Muscle of leg (tissue), 11 donors: ENCODE measurements around the gene UMPS. TPM values are rescaled to one million over a fixed set of nuclear protein-coding genes. Genes with fewer than 3 reads are reported as not detected.

Source experiments
- DNase-seq: peaks from one replicate; pipeline ENCODE4 v3.0.0; 2013
- H3K27ac ChIP-seq: one replicate; pipeline ENCODE4 v1.5.1; 2013; ENCODE audit warnings: mild to moderate bottlenecking, low read length, control low read depth
- H3K27me3 ChIP-seq: one replicate; pipeline ENCODE4 v1.6.1; 2013; ENCODE audit warnings: low read length; ENCODE audit not compliant: control insufficient read depth, insufficient read depth
- H3K36me3 ChIP-seq: one replicate; pipeline ENCODE4 v1.6.1; 2013; ENCODE audit warnings: low read length; ENCODE audit not compliant: control insufficient read depth, insufficient read depth
- H3K4me1 ChIP-seq: one replicate; pipeline ENCODE4 v1.6.1; 2013; ENCODE audit warnings: low read length; ENCODE audit not compliant: control insufficient read depth, insufficient read depth
- H3K4me3 ChIP-seq: one replicate; pipeline ENCODE4 v1.5.1; 2013; ENCODE audit warnings: low read length, control low read depth
- H3K9me3 ChIP-seq: replicated peaks from 2 replicates; pipeline ENCODE4 v1.6.1; 2013; ENCODE audit warnings: low read depth, low read length; ENCODE audit not compliant: control insufficient read depth
- WGBS: methylation state at CpG from one replicate; pipeline ENCODE4 v1.1.5; 2013; ENCODE audit warnings: missing lambda C conversion rate; ENCODE audit not compliant: insufficient coverage; 5-methylcytosine and 5-hydroxymethylcytosine counted together
- polyA plus RNA-seq, 8 donors: library from polyadenylated mRNA; unstranded; fragments of 120-200 nt; gene quantifications; one replicate each; pipeline versions ENCODE4 v1.2.1 to v1.2.3, GENCODE V29; 2013; ENCODE audit warnings: inconsistent platforms in 1 of 8, low replicate concordance in 1 of 8; ENCODE audit not compliant: insufficient read length in 8 of 8, insufficient read depth in 1 of 8
- total RNA-seq: library from RNA; stranded (reverse); fragments of 120-200 nt; gene quantifications from one replicate; pipeline ENCODE4 v1.2.4, GENCODE V29; 2013

Gene UMPS
- total and polyA plus RNA-seq, 9 donors: 17.2 to 27.3 (median 19.9) TPM

DNA sequence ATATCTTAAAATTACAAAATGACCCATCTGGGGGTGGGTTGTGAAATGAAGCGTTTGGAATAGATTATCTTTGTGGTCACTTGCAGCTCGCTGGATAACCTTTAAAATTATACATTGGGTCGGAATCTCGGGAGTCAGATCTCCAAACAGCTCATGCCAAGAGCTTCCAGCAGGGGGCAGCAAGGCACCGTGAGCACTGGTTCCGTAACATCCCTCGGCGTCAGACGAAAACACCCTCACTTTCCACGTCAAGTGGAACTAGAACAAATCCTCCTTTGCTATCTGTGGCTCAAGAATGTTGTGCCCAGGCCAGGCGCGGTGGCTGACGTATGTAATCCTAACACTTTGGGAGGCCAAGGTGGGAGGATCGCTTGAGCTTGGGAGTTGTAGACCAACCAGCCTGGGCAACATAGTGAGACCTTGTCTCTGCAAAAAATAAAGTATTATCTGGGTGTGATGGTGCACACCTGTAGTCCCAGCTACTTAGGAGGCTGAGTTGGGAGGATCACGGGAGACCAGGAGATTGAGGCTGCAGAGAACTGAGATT, 31.1 kb downstream of the UMPS start:
- Histone ChIP-seq H3K9me3 (no peaks in the 10 kb centered on the region), H3K27ac (no peak overlapping the region), H3K36me3 (peaks cover 15% of the 10 kb centered on the region), H3K4me1 (peaks cover 28% of the 10 kb centered on the region), H3K27me3 (peaks cover 4% of the 10 kb centered on the region), H3K4me3 (no peak overlapping the region)
- DNase-seq: peak; percentile 88
- WGBS: 26% methylated on average over 8 of the region's 15 CpGs

DNA sequence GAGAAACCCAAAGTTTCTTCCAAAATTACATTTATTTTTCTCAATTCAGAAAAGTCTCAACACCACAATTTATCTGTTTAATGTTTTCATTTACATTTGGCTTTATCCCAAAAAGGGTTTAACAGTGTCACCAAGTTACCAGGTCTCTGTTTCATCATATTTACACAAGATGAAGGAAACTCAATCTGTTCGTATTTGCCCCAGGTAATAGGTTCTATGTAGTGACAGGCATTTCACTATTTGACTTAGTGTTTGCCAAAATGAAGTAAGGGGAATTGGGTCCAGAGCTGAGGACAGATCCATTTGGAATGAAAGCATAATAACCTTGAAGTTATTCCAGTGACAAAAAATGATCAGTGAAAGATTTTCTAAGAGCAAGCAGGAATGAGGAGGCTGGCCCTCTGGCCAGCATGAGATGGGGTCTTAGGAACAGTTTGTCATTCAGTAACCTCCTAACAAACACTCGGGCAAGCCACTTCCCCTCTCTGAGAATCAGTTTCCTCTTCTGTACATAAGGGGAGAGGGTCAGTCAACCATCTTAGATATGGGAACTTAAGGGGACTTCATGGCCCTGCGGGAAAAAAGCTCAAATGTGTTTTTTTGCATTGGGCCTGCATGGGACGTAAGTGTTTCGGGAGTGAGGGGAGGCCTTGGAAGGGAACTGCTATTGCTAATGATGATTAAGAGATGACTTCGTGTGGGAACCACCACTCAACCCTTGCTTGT, 31.8 kb downstream of the UMPS start:
- Histone ChIP-seq H3K36me3 (peaks cover 15% of the 10 kb centered on the region), H3K27me3 (peaks cover 4% of the 10 kb centered on the region), H3K4me1 (peaks cover 35% of the 10 kb centered on the region), H3K9me3 (no peaks in the 10 kb centered on the region), H3K27ac (no peak overlapping the region), H3K4me3 (no peak overlapping the region)
- WGBS: no CpG with 5 or more reads among the region's 6 CpGs
- no peak for DNase-seq

DNA sequence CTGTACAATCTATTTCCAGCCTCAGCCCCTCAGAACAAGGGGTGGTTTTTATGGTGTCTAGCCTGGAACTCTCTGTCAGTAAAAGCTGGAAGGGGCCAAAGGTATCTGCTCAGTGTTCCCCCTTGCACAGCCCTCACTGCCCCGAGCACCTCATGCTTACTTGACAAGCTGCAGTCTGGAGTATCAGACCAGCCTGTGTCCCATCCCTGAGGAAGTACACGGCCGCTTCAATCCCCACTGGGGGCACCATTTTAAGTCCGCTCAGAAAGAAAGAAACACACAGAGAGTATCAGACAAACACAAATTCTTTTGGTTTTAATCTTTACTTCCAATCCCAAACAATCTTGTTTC, 32.4 kb downstream of the UMPS start:
- 68% methylated on average over 2 of the region's 4 CpGs for WGBS
- Histone ChIP-seq H3K36me3 (peaks cover 15% of the 10 kb centered on the region), H3K4me3 (no peak overlapping the region), H3K27ac (no peak overlapping the region), H3K9me3 (no peaks in the 10 kb centered on the region), H3K4me1 (peaks cover 41% of the 10 kb centered on the region), H3K27me3 (peaks cover 4% of the 10 kb centered on the region)
- DNase-seq: no peak

DNA sequence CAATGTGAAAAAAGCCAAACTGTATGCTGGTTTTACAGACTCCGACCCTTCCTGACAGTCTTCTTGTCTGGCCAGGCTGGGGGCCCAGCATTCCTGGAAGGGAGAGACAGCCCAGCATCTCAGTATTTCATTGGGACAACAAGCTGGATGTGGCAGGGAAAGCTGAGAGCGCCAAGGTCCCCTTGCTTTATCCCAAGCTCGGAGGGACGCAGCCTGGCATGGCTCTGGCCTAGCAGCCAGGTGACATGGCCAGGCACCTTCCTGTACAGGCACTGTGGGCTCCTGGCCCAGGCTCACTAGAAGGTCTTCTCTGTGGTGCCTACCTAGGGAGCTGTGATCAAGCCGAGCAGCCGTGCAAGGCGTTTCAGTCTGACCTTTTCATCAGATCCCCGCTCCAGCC, 33.0 kb downstream of the UMPS start:
- WGBS: 94% methylated on average over 8 of the region's 8 CpGs
- DNase-seq: no peak
- peaks cover 15% of the 10 kb centered on the region for H3K36me3 ChIP-seq
- peaks cover 4% of the 10 kb centered on the region for H3K27me3 ChIP-seq
- H3K9me3 ChIP-seq: no peaks in the 10 kb centered on the region
- H3K4me3 ChIP-seq: no peak overlapping the region
- no peak overlapping the region for H3K27ac ChIP-seq
- H3K4me1 ChIP-seq: peaks cover 41% of the 10 kb centered on the region

DNA sequence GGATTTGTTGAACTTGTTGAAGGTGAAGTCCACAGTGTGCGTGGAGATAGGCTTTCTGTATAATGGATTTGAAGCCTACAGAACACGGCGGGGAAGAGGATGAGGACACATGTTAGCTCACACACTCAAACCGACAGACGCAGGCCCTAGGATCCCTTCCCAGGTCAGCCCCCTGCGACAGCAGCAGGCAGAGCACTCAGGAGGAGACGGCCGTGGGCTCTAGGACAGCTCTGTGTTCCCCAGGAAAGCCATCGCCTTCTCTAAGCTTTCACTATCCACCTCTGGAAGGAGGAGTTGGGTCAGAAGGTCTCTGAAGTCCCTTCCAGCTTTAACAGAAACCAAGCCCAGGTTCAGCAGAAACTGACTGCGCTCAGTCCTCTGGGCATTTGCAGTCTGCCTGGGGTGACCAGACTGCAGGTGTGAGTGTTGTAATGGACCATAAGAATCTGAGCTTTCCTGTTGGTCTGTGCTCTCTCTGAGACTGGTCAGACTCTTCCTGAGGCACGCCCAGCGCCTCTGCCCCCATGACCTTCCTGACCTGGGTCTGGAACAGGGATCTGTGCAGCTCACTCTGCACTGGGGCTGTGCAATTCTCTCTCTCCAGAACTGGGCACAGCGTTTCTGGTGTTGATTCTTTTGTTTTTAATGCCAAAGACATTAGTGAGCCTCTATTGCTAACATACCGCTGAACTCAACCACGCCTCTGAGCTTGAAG, 33.5 kb downstream of the UMPS start:
- DNase-seq: no peak
- WGBS: 73% methylated on average over 8 of the region's 15 CpGs
- H3K9me3 ChIP-seq: no peaks in the 10 kb centered on the region
- no peak overlapping the region for H3K27ac ChIP-seq
- H3K27me3 ChIP-seq: peaks cover 4% of the 10 kb centered on the region
- peaks cover 15% of the 10 kb centered on the region for H3K36me3 ChIP-seq
- peaks cover 41% of the 10 kb centered on the region for H3K4me1 ChIP-seq
- H3K4me3 ChIP-seq: no peak overlapping the region

DNA sequence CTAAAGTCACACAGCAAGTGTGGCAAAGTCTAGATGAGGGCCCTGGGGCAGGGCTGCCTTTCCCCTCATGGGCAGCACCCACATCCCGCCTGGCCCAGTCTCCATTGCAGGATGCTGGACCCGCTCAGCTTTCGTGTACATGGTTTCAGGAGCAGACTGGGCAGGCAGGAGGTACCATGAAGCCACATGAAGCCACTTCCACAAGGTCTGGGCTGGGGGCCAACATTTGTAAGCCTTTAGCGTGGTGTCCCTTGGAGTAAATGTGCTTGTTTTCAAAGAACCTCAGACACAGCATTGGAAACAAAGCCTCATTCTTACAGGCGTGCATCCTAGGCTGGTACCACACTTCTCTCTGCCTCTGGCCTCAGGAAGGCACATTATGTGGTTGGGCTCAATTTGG, 34.5 kb downstream of the UMPS start:
- Histone ChIP-seq H3K4me1 (peaks cover 43% of the 10 kb centered on the region), H3K27ac (no peak overlapping the region), H3K36me3 (peaks cover 15% of the 10 kb centered on the region), H3K27me3 (peaks cover 4% of the 10 kb centered on the region), H3K4me3 (no peak overlapping the region), H3K9me3 (no peaks in the 10 kb centered on the region)
- DNase-seq: no peak
- WGBS: 68% methylated on average over 4 of the region's 5 CpGs

DNA sequence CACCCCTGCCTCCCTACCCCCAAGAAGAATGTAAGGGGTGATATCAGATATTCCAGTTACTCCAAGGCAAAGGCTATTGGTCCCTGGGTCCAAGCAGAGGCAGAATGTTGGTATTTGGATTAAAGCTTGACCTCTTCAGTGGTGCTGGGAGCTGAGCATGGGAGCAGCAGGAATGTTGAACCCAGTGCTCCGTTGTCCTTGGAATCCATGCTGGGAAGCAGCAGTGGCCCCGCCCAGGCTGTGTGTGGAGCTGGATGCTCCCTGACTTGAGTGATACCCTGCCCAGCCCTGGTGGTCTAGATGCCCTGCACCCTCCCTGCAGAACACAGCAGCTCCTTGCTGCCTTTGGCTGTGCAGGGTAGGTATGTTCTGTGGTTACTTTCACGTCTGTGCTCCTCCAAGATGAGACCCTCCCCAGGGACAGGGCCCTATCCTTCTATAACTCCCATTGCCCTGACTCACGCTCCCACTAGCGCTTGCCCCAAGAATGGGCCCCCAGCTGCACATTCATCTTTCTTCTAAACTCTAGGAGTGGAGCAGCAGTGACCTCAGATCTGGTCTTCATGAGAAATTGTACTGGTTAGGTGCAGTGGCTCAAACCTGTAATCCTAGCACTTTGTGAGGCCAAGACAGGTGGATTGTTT, 35.1 kb downstream of the UMPS start:
- DNase-seq: no peak
- Histone ChIP-seq H3K9me3 (no peaks in the 10 kb centered on the region), H3K36me3 (peaks cover 15% of the 10 kb centered on the region), H3K27ac (no peak overlapping the region), H3K4me3 (no peak overlapping the region), H3K27me3 (peaks cover 4% of the 10 kb centered on the region), H3K4me1 (peaks cover 43% of the 10 kb centered on the region)
- WGBS: 82% methylated on average over 2 of the region's 5 CpGs

DNA sequence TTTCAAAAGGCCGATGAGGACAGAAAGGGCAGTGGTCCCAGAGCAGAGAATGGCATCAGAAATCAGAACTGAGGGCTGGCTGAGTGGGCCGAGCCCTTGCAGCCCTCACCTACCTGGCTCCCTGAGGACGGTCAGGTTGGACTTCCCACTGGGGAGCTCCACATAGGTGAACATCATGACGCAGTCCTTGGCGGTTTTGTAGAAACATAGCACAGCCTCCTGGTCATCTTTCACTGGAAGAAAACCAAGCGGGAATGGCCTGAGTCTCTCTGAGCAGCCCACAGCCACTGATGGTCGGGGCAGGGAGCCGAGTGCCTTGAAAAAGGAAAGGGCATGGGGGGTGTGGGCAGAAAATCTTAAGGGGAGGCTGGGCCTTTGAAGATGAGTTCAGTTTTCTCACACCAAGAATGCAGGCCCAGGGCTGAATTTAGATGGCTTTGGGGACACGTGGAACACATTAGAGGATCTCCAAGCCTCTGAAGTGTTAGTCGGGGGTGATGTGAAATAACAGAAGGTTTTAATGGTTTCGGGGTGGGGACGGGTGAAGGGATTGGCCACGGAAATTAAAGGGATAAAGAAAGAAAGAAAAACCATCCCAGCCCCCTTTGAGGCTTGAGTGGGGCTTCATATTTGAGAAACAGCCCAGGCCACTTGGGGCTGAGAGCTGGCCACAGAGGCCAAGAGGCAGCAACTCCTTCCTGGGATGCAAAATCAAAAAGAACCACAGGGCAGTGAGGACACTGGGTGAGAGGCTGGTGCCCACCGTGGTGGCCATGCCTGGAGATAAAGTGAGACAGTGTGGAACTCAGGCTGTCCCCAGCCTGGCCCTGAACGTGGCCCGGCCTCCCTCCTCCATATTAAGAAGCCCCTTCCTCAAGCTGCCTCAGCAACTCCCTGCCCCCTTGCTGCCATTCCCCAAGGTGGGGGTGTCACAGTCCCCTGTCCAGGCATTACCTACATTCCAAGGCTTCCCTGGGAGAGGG, 36.2 kb downstream of the UMPS start:
- WGBS: 70% methylated on average over 10 of the region's 16 CpGs
- Histone ChIP-seq H3K27me3 (peaks cover 4% of the 10 kb centered on the region), H3K4me1 (peaks cover 45% of the 10 kb centered on the region), H3K4me3 (no peak overlapping the region), H3K27ac (peak overlapping the region; percentile 17), H3K9me3 (no peaks in the 10 kb centered on the region), H3K36me3 (peaks cover 15% of the 10 kb centered on the region)
- no peak for DNase-seq

DNA sequence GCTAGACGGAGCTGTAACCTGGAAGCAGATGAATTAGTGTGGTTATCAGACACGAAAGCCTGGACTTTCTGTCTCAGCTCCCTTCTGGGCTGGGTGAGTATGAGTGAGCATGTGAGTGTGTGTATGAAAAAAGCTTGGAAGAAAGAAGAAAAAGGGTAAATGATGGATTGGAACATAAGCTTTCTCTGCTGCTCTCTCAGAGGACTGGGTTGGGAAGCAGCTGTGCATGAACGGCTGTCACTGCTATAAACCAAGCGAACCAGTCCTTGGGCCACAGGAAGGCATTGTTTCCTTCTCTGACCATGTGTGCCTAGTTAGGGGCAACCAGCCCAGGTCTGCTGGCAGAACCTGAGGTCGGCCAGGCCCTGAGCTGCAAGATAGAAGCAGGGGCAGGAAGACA, 37.0 kb downstream of the UMPS start:
- Histone ChIP-seq H3K4me3 (no peak overlapping the region), H3K9me3 (no peaks in the 10 kb centered on the region), H3K27me3 (peaks cover 4% of the 10 kb centered on the region), H3K4me1 (peaks cover 51% of the 10 kb centered on the region), H3K27ac (peak overlapping the region; percentile 17), H3K36me3 (peaks cover 15% of the 10 kb centered on the region)
- 45% methylated on average over 3 of the region's 5 CpGs for WGBS
- DNase-seq: peak; percentile 60
